ENCODE results near the gene CARD14. TPM values are rescaled to one million over a fixed set of nuclear protein-coding genes. Genes with fewer than 3 reads are reported as not detected.

The CARD14 gene
- total RNA-seq, 1 experiment from 2014 or later, result 0.09 TPM

DNA sequence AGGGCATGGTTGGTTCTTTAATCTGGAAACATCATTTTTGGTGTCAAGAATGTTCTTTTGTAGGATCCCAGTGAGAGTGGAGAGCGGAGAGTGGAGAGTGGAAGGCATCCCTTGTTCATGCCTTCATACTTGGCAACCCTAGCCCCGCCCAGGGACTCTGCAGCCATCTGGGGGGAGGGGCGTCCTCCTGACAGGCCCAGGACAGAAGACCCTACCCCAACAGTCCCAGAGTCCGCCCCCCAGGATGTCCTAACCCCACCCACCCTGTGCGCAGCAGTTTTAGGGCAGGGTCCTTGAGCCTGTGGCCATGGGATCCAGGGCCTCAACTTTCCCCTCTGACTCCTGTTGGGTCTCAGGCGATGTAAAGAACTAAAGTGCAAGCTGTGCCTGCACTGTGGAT lies 54.9 kb downstream of the CARD14 start:
- no TSS peak for BruUV-seq (replicated peaks)
- H3K9me3 ChIP-seq (ENCODE audit: low read depth, low read length, poor library complexity, severe bottlenecking), result no peaks in the 10 kb centered on the region
- no peaks in the 10 kb centered on the region for H3K36me3 ChIP-seq (ENCODE audit: insufficient read depth, low read length, poor library complexity, severe bottlenecking)
- ChIA-PET POLR2A (ENCODE audit: low non-redundant PET) (no interaction called here), CTCF (no interaction called here)
- H3K4me3 ChIP-seq (ENCODE audit: low read depth, low read length, poor library complexity, severe bottlenecking), result no peak overlapping the region
- intact Hi-C loops (cut with micrococcal nuclease; ENCODE audit: unreplicated experiment), result no loop called here
- no peaks in the 10 kb centered on the region for H3K27me3 ChIP-seq (replicated peaks; ENCODE audit: insufficient read depth, low read depth, low read length, poor library complexity)
- DNase-seq (ENCODE audit: low spot score), result no peak
- H3K4me1 ChIP-seq (ENCODE audit: insufficient read depth, low read length, poor library complexity, severe bottlenecking), result peaks cover 1% of the 10 kb centered on the region
- H3K27ac ChIP-seq (ENCODE audit: low read depth, low read length, poor library complexity, severe bottlenecking), result no peak overlapping the region
- TF ChIP-seq, protein P1, sequence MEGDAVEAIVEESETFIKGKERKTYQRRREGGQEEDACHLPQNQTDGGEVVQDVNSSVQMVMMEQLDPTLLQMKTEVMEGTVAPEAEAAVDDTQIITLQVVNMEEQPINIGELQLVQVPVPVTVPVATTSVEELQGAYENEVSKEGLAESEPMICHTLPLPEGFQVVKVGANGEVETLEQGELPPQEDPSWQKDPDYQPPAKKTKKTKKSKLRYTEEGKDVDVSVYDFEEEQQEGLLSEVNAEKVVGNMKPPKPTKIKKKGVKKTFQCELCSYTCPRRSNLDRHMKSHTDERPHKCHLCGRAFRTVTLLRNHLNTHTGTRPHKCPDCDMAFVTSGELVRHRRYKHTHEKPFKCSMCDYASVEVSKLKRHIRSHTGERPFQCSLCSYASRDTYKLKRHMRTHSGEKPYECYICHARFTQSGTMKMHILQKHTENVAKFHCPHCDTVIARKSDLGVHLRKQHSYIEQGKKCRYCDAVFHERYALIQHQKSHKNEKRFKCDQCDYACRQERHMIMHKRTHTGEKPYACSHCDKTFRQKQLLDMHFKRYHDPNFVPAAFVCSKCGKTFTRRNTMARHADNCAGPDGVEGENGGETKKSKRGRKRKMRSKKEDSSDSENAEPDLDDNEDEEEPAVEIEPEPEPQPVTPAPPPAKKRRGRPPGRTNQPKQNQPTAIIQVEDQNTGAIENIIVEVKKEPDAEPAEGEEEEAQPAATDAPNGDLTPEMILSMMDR (conservative IDR thresholded peaks at IDR 0.05; ENCODE audit: low read depth, low read length), result no peak
- TF ChIP-seq EZH2 (IDR thresholded peaks at IDR 0.05; ENCODE audit: borderline replicate concordance, low read depth, low read length, poor library complexity, severe bottlenecking), result no peak

DNA sequence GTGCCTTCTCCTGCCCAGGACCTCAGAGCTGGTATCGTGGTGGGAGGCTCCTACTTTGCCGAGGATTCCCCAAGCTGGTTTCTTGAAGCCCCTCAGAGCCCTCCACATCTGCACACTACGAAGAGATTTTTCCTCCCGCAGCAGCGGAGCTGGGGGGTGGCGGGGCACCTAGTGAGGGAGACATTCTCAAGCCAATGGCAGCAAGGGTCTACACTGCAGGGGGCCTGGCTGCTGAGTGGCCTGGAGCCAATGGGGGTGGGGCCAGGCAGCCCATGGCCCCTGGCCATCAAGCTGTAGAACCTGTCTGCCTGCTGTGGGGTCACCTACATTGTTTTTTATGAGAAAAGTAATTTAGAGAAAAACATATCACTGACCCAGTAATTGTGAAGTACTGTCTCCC lies 55.4 kb downstream of the CARD14 start:
- CTCF ChIA-PET, result no interaction called here
- intact Hi-C loops (cut with micrococcal nuclease; ENCODE audit: unreplicated experiment), result no loop called here
- Histone ChIP-seq H3K9me3 (ENCODE audit: low read depth, low read length, poor library complexity, severe bottlenecking) (no peaks in the 10 kb centered on the region), H3K27me3 (replicated peaks; ENCODE audit: insufficient read depth, low read depth, low read length, poor library complexity) (no peaks in the 10 kb centered on the region), H3K4me3 (ENCODE audit: low read depth, low read length, poor library complexity, severe bottlenecking) (no peak overlapping the region), H3K36me3 (ENCODE audit: insufficient read depth, low read length, poor library complexity, severe bottlenecking) (no peaks in the 10 kb centered on the region), H3K4me1 (ENCODE audit: insufficient read depth, low read length, poor library complexity, severe bottlenecking) (no peaks in the 10 kb centered on the region), H3K27ac (ENCODE audit: low read depth, low read length, poor library complexity, severe bottlenecking) (no peak overlapping the region)
- no TSS peak for BruUV-seq (replicated peaks)
- DNase-seq (ENCODE audit: low spot score), result no peak
- POLR2A ChIA-PET (ENCODE audit: low non-redundant PET), result no interaction called here
- TF ChIP-seq EZH2 (IDR thresholded peaks at IDR 0.05; ENCODE audit: borderline replicate concordance, low read depth, low read length, poor library complexity, severe bottlenecking), result no peak
- TF ChIP-seq, protein P1 (conservative IDR thresholded peaks at IDR 0.05; ENCODE audit: low read depth, low read length), result no peak

DNA sequence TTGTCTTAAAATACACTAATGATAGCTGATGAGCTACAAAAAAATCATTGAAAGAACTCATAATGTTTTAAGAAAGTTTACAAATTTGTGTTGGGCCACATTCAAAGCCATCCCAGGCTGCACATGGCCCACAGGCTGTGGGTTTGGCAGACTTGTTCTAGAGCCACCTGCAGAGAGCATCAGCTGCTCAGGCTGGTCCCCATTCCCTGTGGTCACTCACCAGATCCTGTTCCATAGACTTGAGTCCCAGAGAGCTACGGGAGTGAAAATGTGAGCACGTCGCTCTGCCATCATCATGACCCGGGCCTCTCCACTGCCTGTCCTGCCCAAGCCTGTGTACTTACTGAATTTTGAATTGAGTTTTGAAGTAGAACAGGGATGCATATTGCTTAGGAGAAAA lies 57.3 kb downstream of the CARD14 start:
- TF ChIP-seq, protein P1 (conservative IDR thresholded peaks at IDR 0.05; ENCODE audit: low read depth, low read length), result no peak
- TF ChIP-seq EZH2 (IDR thresholded peaks at IDR 0.05; ENCODE audit: borderline replicate concordance, low read depth, low read length, poor library complexity, severe bottlenecking), result no peak

More for the DNA sequence above, 57.3 kb downstream of the CARD14 start:
- Histone ChIP-seq H3K27ac (ENCODE audit: low read depth, low read length, poor library complexity, severe bottlenecking) (no peak overlapping the region), H3K9me3 (ENCODE audit: low read depth, low read length, poor library complexity, severe bottlenecking) (peaks cover 6% of the 10 kb centered on the region), H3K36me3 (ENCODE audit: insufficient read depth, low read length, poor library complexity, severe bottlenecking) (no peaks in the 10 kb centered on the region), H3K27me3 (replicated peaks; ENCODE audit: insufficient read depth, low read depth, low read length, poor library complexity) (no peaks in the 10 kb centered on the region), H3K4me3 (ENCODE audit: low read depth, low read length, poor library complexity, severe bottlenecking) (no peak overlapping the region), H3K4me1 (ENCODE audit: insufficient read depth, low read length, poor library complexity, severe bottlenecking) (no peaks in the 10 kb centered on the region)
- no TSS peak for BruUV-seq (replicated peaks)
- POLR2A ChIA-PET (ENCODE audit: low non-redundant PET), result no interaction called here
- CTCF ChIA-PET, result no interaction called here
- no peak for DNase-seq (ENCODE audit: low spot score)
- intact Hi-C loops (cut with micrococcal nuclease; ENCODE audit: unreplicated experiment), result no loop called here
